Fibroblast of skin of back (primary cell): ENCODE measurements around the gene NEK10.
"Not testable (repeated sequence)": the region's sequence is repeated elsewhere in the genome, so short reads cannot be mapped to it uniquely, and the experiment has no call there.

Experiments
- DNase-seq: peaks from one replicate; pipeline ENCODE4 v3.0.0-alpha.2; 2013

NEK10 gene

GRCh38 chr3:27349832-27350231 lies 19.4 kb downstream of the NEK10 start:
- no peak for DNase-seq

GRCh38 chr3:27345959-27346865 lies 23.0 kb downstream of the NEK10 start:
- DNase-seq: no peak

GRCh38 chr3:27345493-27345892 lies 23.7 kb downstream of the NEK10 start:
- DNase-seq: no peak

GRCh38 chr3:27345045-27345444 lies 24.1 kb downstream of the NEK10 start:
- DNase-seq: no peak

GRCh38 chr3:27344192-27344591 lies 25.0 kb downstream of the NEK10 start:
- no peak for DNase-seq

- no peak for DNase-seq
These were observed 26.9 kb downstream of the NEK10 start for GRCh38 chr3:27342267-27342666.

GRCh38 chr3:27340534-27340933 lies 28.6 kb downstream of the NEK10 start:
- DNase-seq: no peak

GRCh38 chr3:27335571-27335970 lies 33.6 kb downstream of the NEK10 start:
- DNase-seq: no peak

- DNase-seq: no peak
These were observed 35.3 kb downstream of the NEK10 start for GRCh38 chr3:27333843-27334242.

GRCh38 chr3:27328982-27329762 lies 40.0 kb downstream of the NEK10 start:
- DNase-seq: not testable (repeated sequence)

- peak; percentile 92 for DNase-seq
These were observed 42.3 kb downstream of the NEK10 start for GRCh38 chr3:27326629-27327545.

GRCh38 chr3:27326202-27326601 lies 43.0 kb downstream of the NEK10 start:
- DNase-seq: peak; percentile 63

- no peak for DNase-seq
These were observed 43.8 kb downstream of the NEK10 start for GRCh38 chr3:27325419-27325818.

GRCh38 chr3:27324686-27325085 lies 44.5 kb downstream of the NEK10 start:
- no peak for DNase-seq

- no peak for DNase-seq
These were observed 46.1 kb downstream of the NEK10 start for GRCh38 chr3:27323087-27323570.

- DNase-seq: no peak
These were observed 46.5 kb downstream of the NEK10 start for GRCh38 chr3:27322634-27323033.

- DNase-seq: no peak
These were observed 49.2 kb downstream of the NEK10 start for GRCh38 chr3:27319847-27320526.

GRCh38 chr3:27319304-27319703 lies 49.9 kb downstream of the NEK10 start:
- DNase-seq: no peak

- no peak for DNase-seq
These were observed 52.1 kb downstream of the NEK10 start for GRCh38 chr3:27317096-27317495.

GRCh38 chr3:27315003-27315402 lies 54.2 kb downstream of the NEK10 start:
- no peak for DNase-seq

- peak; percentile 84 for DNase-seq
These were observed 57.0 kb downstream of the NEK10 start for GRCh38 chr3:27312044-27312668.
